HG02610 (cell line): Measurements from ENCODE around the gene SOAT2.
"Not testable (repeated sequence)": the region's sequence is repeated elsewhere in the genome, so short reads cannot be mapped to it uniquely, and the experiment has no call there.

ENCODE experiments used
- ATAC-seq: cut with Tn5 transposase; IDR thresholded peaks from one replicate; pipeline ENCODE4 v1.9.1; 2021; ENCODE audit warnings: mild to moderate bottlenecking, moderate library complexity; ENCODE audit not compliant: unreplicated experiment

The SOAT2 gene

GRCh38 chr12:53101931-53102781 is 1.1 kb upstream of the SOAT2 start:
- no peak for ATAC-seq

DNA sequence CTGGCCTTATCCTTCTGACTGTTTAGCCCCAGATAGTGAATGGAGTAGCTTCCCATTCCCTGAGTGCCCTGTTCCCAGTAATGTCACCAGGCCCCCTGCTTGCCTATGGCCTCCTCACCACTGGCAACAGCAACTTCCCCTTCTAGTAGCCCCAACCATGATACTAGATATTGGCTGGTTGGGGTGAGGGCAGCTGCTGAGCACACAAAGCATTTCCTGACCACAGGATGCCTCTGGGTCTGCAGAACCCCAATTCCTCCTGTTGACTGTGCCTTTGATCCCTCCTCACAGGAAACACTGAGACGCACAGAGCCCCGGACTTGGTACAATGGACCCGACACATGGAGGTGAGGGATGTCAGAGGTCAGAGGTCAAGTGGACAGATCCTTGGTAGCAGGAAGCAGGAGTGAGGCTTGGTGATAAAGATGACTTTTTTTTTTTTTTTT is 597 bp downstream of the SOAT2 start:
- ATAC-seq, result no peak

GRCh38 chr12:53105256-53105655 is 2.0 kb downstream of the SOAT2 start:
- ATAC-seq, result no peak

GRCh38 chr12:53105712-53106439 is 2.6 kb downstream of the SOAT2 start:
- ATAC-seq, result no peak

- ATAC-seq, result no peak
These were observed 3.8 kb downstream of the SOAT2 start for GRCh38 chr12:53107122-53107521.

- ATAC-seq, result not testable (repeated sequence)
These were observed 9.1 kb downstream of the SOAT2 start for GRCh38 chr12:53112431-53112830.

DNA sequence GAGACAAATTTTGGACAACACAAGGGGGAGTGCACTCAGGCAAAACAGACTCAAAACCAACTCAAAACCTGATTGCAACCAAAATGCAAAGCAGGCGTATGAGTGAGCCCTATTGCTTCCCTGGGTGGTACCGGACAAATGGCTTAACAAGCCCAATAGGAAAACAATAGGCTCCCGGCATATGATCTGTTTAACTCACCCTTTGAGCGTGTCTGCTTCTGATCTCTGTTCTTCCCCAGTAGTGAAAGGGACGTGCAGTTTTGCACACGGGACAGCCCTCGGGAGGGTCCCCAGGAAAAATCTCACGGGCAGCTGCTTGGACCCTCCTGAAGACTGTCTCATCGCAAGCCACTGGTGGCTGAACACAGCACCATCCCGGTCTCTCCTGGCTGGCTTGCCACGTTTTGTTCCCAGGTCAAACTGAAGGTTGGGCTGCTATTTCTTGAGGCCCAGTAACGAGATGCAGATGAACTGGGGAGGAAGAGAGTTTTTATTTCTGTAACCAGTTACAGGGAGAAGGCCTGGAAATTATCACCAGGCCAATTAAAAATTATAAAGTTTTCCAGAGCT is 9.9 kb downstream of the SOAT2 start:
- ATAC-seq, result no peak

DNA sequence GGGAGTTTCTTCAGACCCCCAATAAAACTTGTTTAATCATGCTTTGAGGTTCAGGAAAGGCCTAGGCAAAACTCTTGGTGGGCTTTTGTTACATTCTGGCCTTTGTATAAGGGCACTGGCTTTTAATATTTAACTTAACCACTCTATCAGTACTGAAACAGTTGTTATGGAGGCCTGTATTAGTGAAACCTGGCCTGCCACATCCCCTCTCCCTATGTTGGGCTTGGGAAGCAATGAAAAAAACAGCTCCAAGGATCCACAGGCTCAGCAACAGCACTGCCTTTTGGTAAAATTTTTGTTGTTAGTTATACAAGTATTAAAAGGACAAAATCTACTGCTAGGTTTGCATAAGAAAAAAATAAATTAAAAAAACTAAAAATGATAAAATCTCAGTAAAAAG is 10.7 kb downstream of the SOAT2 start:
- no peak for ATAC-seq

DNA sequence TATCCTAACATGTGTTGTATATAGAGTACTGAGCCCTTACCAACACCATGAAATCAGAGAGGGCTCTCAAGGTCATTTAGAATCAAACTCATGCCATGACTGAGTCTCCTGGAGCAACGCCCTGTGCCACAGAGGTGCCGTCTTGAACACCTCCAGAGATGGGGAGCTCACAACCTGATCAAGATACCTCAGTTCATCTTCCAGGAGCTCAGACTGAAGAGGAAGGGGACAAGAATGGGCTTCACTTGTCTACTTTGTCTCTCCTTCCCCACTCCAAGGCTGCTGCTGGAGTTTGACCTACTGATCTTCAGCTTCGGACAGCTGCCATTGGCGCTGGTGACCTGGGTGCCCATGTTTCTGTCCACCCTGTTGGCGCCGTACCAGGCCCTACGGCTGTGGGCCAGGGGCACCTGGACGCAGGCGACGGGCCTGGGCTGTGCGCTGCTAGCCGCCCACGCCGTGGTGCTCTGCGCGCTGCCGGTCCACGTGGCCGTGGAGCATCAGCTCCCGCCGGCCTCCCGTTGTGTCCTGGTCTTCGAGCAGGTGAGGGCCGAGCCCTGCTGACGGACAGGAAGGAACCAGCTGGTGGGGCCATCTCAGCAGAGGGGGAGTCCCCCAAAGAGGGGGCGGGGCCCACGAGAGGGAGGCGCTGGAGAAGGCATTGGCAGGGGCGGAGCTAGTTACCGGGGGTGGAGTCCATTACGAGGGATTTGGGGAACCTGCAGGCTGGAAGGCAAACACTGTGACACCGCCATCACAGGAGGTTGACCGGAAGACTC is 12.0 kb downstream of the SOAT2 start:
- no peak for ATAC-seq

DNA sequence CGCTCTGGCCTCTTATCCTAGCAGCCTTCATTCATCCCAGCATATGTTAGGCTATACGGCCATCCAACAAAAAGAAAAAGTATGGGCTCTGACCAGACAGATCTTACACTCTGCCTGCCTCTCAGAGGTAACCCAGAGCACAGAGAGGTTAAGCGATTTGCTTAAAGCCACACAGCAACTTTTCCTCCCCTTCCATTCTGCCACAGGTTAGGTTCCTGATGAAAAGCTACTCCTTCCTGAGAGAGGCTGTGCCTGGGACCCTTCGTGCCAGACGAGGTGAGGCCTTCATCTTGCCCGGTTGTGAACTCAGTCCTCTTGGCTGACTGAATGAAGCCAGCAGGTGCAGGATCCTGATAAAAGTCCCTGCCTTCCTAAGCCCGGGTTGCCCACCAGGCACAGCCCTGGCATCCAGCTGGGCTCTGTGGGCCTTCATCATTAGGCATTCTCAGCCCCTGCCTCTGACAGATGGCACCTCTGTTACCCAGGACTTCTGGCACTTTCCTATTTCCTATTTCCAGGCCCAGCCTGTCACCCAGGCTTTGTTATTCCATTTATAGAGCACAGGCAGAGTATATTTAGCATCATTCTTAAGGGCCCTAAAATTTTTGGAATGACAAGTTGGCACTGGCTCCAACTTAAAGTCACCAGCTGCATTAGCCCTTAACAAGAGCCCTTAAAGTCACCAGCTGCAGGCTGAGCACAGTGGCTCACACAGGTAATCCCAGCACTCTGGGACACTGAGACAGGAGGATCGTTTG is 12.8 kb downstream of the SOAT2 start:
- no peak for ATAC-seq

GRCh38 chr12:53118751-53119300 is 15.5 kb downstream of the SOAT2 start:
- no peak for ATAC-seq

DNA sequence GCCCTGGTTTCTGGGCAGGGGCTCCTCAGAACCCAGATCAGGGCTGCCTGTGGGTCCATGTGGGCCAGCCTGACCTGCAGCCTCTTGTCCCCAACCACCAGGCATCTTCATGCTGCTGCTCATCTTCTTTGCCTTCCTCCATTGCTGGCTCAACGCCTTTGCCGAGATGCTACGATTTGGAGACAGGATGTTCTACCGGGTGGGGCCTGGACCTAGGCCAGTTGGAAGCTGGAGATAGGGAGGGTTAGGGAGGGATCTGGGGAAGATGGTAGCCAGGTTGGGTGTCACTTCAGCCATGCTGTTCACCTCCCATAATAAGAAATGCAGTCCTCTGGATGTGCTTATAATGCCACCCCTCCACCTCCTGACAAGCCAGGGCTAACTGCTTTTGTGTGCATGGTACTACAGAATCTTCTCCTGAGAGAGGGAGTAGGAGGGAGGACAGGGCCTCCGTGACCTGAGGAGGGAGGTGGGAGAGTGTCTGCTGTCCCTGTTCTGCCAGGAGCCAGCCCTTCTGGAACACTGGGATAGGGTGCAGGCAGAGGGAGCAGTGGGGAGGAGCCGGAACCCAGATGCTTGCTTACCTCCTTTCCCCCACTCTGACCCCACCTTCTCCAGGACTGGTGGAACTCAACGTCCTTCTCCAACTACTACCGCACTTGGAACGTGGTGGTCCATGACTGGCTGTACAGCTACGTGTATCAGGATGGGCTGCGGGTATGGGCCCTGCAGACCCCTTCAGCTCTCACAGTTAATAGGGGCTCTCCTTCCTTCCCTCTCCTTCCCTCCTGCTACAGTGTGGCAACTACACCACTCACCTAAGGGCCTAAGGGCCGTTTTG is 17.6 kb downstream of the SOAT2 start:
- no peak for ATAC-seq

GRCh38 chr12:53122961-53123468 is 19.7 kb downstream of the SOAT2 start:
- ATAC-seq, result no peak

- no peak for ATAC-seq
These were observed 20.5 kb downstream of the SOAT2 start for GRCh38 chr12:53123578-53124351.

GRCh38 chr12:53124352-53124723 is 21.1 kb downstream of the SOAT2 start:
- no peak for ATAC-seq

- no peak for ATAC-seq
These were observed 23.9 kb downstream of the SOAT2 start for GRCh38 chr12:53127169-53127568.

DNA sequence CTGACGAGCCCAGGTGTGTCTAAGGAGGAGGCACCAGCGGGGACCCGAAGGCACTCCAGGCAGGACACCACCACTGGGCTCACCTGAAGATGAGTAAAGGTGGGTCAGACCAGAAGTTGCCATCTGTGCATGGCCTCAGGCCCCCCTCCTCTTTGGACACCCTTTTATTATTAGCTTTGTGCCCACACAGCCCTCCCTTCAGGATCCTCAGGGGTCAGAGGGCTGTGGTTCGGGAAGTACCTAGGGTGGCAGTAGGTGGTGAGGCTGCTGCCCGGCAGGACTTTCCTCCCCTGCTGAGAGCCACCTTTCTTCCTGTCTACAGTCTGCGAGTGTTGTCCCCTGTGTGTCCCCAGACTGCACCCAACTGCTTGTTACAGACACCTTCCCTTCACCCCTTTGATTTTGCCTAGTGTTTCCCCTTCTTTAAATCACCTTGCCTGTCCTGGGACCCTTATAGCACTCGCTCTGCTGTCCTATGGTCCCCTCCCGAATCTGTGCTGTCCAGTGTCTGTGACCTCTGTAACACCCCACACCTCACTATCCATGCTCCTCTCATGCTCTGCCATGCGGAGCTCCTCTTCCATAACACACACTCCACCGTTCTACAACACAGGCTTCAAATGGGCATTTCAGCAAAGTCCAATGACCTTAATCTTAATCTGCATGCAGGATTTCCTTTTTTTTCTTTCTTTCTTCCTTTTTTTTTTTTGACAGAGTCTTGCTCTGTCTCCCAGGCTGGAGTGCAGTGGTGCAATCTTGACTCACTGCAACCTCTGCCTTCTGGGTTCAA is 25.7 kb downstream of the SOAT2 start:
- no peak for ATAC-seq
